Renal cortex interstitium (tissue), 11 donors: ENCODE data around the gene GPNMB. TPM values are rescaled to one million over a fixed set of nuclear protein-coding genes. Genes with fewer than 3 reads are reported as not detected.
A peak's percentile ranks its signal among the peaks of the same experiment; 100 is the strongest.
"Not testable (repeated sequence)": the region's sequence is repeated elsewhere in the genome, so short reads cannot be mapped to it uniquely, and the experiment has no call there.

Experiments used
- DNase-seq, 11 donors: peaks; one replicate each; pipeline ENCODE4 v3.0.0-alpha.2; 2013; ENCODE audit warnings: low read depth in 9 of 11, low spot score in 4 of 11; ENCODE audit errors: extremely low read depth in 1 of 11
- polyA plus RNA-seq, 3 donors: library from polyadenylated mRNA; unstranded; fragments of 120-200 nt; gene quantifications; one replicate each; pipeline ENCODE4 v1.2.1, GENCODE V29; 2013; ENCODE audit not compliant: insufficient read length in 3 of 3

The GPNMB gene
- polyA plus RNA-seq, 3 donors, result 10.7 to 21.4 (median 19.9) TPM

DNA sequence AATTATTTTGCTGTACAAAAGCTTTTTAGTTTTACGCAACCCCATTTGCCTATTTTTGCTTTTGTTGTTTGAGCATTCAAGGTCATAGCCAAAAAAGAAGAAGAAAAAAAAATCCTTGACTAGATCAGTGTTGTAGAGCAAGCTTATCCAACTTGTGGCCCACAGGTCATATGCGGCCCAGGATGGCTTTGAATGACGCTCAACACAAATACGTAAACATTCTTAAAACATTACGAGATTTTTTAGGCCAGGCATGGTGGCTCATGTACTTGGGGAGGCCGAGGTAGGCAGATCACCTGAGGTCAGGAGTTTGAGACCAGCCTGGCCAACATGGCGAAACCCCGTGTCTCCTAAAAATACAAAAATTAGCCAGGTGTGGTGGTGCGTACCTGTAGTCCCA is 44.4 kb downstream of the GPNMB start:
- no peak for DNase-seq

- DNase-seq, result no peak
Observed at GRCh38 chr7:23291957-23292560, 45.5 kb downstream of the GPNMB start.

DNA sequence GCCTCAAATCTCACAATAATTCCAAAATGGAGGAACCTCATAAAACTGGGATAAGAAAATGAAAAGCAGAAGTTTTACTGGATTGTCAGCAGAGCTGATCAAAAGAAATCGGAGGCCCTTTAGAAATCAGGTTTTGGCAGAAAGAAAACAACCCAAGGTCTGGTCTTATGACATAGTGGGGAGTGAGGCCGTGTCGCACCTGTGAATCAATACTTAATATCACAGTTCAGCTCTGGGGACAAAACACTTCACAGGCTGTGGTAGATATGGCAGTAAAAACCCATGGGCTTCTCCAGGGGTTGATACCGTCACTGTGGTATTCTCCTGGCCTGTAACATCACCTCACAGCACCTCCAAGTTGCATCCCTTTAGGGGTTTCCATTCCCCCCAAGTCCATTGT is 46.0 kb downstream of the GPNMB start:
- DNase-seq, result no peak

- no peak for DNase-seq
Observed at GRCh38 chr7:23293500-23294073, 47.0 kb downstream of the GPNMB start.

- DNase-seq, result no peak
Observed at GRCh38 chr7:23294549-23295400, 48.2 kb downstream of the GPNMB start.

DNA sequence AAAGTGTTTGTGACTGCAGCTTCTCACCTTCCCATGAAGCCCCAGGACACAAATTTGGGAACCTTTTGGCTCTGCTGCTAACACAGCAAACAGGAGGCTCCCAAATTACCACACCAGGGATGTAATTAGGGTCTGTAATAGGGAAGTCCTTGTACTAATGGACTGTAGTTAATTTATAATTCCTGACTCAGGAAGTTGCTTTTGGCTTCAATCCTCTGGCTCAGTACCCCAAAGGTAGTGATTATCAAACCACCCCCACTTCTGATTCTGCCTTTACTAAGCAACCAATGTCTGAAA is 48.8 kb downstream of the GPNMB start:
- DNase-seq, result no peak

- no peak for DNase-seq
Observed at GRCh38 chr7:23298141-23298881, 51.7 kb downstream of the GPNMB start.

DNA sequence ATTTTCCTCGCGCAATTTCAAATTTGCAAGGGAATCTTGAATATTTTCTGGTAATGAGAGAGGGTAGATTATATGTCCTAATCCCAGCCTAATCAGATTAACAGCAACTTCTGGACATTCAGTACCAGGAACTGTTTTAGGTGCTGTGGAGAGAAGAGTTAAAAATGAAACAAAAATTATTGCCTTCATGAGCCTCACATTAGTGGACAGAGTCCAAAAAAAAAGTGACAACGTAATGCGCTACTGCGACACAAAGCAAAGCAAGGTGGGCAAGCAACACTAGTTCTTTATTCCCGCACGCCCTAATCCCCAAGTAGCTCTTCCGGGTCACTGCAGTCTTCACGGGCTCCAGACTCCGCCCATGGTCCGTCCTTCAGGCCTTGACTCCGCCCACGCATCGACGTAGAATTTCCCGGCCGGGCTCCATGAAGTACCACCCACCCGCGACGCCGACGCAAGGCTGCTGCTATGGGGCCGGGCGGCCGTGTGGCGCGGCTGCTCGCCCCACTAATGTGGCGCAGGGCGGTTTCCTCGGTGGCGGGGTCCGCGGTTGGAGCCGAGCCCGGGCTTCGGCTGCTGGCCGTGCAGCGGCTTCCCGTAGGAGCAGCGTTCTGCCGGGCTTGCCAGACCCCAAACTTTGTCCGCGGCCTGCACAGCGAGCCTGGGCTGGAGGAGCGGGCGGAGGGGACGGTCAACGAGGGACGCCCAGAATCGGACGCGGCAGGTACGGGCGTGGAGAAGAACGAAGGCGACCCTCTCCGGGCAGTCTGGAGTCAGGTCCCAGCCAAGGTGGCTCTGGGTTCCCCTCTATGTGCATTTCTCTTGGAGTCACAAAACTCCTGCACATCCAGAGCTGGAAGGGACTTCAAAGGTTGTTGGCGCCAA is 52.6 kb downstream of the GPNMB start, which contains the start of gene MALSU1:
Gene MALSU1, plus strand, starts transcription at position 455 of the 885 bp plus-strand sequence. Its CDS starts 14 bp downstream, at position 469.
- DNase-seq, result peak; percentile 93 to 98 (median 96)

DNA sequence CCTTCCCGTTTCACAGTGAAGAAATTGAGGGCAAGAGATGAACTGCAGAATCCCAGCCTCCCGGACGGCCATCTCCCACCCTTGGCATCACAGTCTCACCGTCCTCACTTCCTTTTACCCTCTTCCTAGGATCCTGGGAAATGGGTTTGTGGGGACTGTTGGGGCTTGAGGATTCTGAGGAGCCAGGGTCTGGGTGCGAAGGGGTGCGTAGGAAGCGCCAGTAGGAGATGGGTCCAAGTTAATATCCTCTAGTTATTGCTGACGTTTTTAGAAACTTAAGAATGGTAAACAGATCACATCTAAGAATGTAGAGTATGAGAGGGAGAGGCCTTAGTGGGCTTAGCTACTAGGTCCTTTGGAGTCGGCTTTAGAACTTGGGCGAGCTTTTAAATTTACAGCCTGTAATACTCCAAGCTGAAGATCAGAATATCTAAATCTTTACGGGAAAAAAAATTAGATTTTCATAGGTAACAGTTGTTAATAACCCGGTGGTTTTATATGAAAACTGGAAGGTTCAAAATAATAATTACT is 53.3 kb downstream of the GPNMB start:
- no peak for DNase-seq

DNA sequence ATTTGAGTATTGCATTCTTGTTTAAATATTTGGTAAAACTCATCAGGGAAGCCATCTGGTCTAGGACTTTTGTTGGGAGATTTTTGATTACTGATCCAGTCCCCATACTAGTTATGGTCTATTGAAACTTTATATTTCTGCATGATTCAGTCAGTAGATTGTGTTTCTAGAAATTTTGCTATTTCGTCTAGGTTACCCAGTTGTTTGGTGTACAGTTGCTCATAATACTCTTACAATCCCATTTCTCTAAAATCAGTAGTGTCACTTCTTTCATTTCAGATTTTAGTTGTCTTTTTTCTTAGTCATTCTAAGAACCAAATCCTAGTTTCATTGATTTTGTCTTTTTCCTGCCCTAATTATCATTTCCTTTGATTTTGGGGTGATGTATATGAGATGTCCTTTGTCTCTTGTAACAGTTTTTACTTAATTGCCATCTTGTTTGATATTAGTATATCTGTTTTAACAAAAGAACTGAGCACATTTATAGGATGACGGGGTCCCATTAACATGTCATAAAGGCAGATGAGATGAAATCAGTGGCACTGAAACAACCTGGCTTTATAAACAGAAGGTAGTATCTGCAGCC is 60.5 kb downstream of the GPNMB start:
- no peak for DNase-seq

DNA sequence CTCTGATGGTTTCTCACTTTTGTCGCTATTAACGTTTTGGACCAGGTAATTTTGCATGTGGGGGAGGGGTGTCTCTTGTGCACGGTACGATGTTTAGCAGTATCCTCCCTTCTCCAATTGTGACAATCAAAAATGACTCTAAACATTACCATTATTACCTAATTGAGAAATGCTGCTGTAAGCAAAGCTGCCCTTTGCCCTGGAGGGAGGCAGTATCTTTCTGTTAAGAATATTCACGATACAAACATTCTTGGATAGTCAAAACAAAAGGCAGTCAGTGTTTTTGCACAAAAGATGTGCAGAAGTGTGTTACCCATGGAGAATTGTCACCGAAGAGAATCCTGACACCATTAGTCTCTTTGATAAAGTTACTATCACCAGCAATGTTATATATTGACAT is 62.2 kb downstream of the GPNMB start:
- no peak for DNase-seq

GRCh38 chr7:23312141-23312540 is 65.6 kb downstream of the GPNMB start:
- not testable (repeated sequence) for DNase-seq

GRCh38 chr7:23315366-23315765 is 68.8 kb downstream of the GPNMB start:
- DNase-seq, result no peak

Other genes starting within 250 kb of the GPNMB start
- gene HYCC1, start 232.6 kb upstream of the GPNMB start, polyA plus RNA-seq, result 10 to 100 TPM; 19.3 to 24.9 (median 20.2) TPM
- 10 to 100 TPM; 44.8 to 52.9 (median 51.2) TPM for gene KLHL7, start 141.0 kb upstream of the GPNMB start, polyA plus RNA-seq
- 10 to 100 TPM; 55.1 to 83.1 (median 55.7) TPM for gene NUP42, start 64.7 kb upstream of the GPNMB start, polyA plus RNA-seq
- gene MALSU1, start 52.6 kb downstream of the GPNMB start, polyA plus RNA-seq, result 10 to 100 TPM; 51.1 to 55.6 (median 52.9) TPM
- 10 to 100 TPM; 62.2 to 79.2 (median 66.8) TPM for gene IGF2BP3, start 223.7 kb downstream of the GPNMB start, polyA plus RNA-seq